ENCODE data around the gene IMP4. TPM values are rescaled to one million over a fixed set of nuclear protein-coding genes. Genes with fewer than 3 reads are reported as not detected.

IMP4 gene
- total RNA-seq, 2 donors from 2014 or later: 71.4 to 106 TPM

GRCh38 chr2:130388221-130388907 lies 45.7 kb downstream of the IMP4 start:
- 81% methylated on average over 8 of the region's 8 CpGs for WGBS
- Histone ChIP-seq H3K27ac (no peak overlapping the region), H3K4me1 (replicated peaks) (no peaks in the 10 kb centered on the region)

DNA sequence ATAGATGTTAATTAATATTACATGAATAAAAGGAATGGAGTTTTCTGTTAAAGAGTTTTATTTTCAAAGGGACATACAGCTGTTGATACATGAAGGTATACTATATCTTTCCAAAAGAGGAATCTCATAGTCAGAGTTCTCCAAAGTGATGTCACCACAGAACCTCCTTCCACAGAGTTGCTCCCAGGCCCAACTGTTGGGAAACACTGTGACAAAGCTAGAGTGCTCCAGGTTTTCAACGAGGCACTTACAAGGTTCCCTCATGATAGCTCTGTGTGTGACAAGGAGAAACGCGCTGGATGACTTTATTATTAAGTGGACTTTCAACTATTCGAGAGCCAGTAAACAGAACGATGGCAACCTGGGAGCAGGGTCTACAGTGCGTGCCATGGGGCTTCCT lies 46.7 kb downstream of the IMP4 start:
- no peak overlapping the region for H3K27ac ChIP-seq
- TF ChIP-seq POLR2A (IDR thresholded peaks at IDR 0.05): no peak
- no peak for TF ChIP-seq POLR2AphosphoS5 (IDR thresholded peaks at IDR 0.05)
- TF ChIP-seq, protein P1, sequence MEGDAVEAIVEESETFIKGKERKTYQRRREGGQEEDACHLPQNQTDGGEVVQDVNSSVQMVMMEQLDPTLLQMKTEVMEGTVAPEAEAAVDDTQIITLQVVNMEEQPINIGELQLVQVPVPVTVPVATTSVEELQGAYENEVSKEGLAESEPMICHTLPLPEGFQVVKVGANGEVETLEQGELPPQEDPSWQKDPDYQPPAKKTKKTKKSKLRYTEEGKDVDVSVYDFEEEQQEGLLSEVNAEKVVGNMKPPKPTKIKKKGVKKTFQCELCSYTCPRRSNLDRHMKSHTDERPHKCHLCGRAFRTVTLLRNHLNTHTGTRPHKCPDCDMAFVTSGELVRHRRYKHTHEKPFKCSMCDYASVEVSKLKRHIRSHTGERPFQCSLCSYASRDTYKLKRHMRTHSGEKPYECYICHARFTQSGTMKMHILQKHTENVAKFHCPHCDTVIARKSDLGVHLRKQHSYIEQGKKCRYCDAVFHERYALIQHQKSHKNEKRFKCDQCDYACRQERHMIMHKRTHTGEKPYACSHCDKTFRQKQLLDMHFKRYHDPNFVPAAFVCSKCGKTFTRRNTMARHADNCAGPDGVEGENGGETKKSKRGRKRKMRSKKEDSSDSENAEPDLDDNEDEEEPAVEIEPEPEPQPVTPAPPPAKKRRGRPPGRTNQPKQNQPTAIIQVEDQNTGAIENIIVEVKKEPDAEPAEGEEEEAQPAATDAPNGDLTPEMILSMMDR (IDR thresholded peaks at IDR 0.05): no peak
- 90% methylated on average over 6 of the region's 6 CpGs for WGBS
- H3K4me1 ChIP-seq (replicated peaks): no peaks in the 10 kb centered on the region
- intact Hi-C loops (cut with DNase I): no loop called here
- H3K36me3 ChIP-seq: no peaks in the 10 kb centered on the region
- no peak for DNase-seq (ENCODE audit: low spot score)
- H3K27me3 ChIP-seq (replicated peaks; ENCODE audit: insufficient read depth): no peaks in the 10 kb centered on the region
- no peak overlapping the region for H3K4me3 ChIP-seq
- H3K9me3 ChIP-seq: no peaks in the 10 kb centered on the region

More at GRCh38 chr2:130388221-130388907, 45.7 kb downstream of the IMP4 start:
- H3K4me3 ChIP-seq: no peak overlapping the region
- intact Hi-C loops (cut with DNase I): no loop called here
- H3K36me3 ChIP-seq: no peaks in the 10 kb centered on the region
- H3K9me3 ChIP-seq: no peaks in the 10 kb centered on the region
- no peaks in the 10 kb centered on the region for H3K27me3 ChIP-seq (replicated peaks; ENCODE audit: insufficient read depth)
- TF ChIP-seq, protein P1 (IDR thresholded peaks at IDR 0.05): no peak
- no peak for TF ChIP-seq POLR2AphosphoS5 (IDR thresholded peaks at IDR 0.05)
- no peak for TF ChIP-seq POLR2A (IDR thresholded peaks at IDR 0.05)
- no peak for DNase-seq (ENCODE audit: low spot score)

GRCh38 chr2:130389783-130390182 lies 47.1 kb downstream of the IMP4 start:
- Histone ChIP-seq H3K4me1 (replicated peaks) (no peaks in the 10 kb centered on the region), H3K27me3 (replicated peaks; ENCODE audit: insufficient read depth) (no peaks in the 10 kb centered on the region), H3K36me3 (no peaks in the 10 kb centered on the region), H3K9me3 (no peaks in the 10 kb centered on the region), H3K4me3 (no peak overlapping the region), H3K27ac (no peak overlapping the region)
- intact Hi-C loops (cut with DNase I): loop anchor here (2.0 kb wide), 1 partner anchor 17 kb away; no protein-coding TSS in a partner anchor
- 93% methylated on average over 3 of the region's 3 CpGs for WGBS
- no peak for DNase-seq (ENCODE audit: low spot score)
- TF ChIP-seq, protein P1 (IDR thresholded peaks at IDR 0.05): no peak
- TF ChIP-seq POLR2A (IDR thresholded peaks at IDR 0.05) (no peak), POLR2AphosphoS5 (IDR thresholded peaks at IDR 0.05) (no peak)

DNA sequence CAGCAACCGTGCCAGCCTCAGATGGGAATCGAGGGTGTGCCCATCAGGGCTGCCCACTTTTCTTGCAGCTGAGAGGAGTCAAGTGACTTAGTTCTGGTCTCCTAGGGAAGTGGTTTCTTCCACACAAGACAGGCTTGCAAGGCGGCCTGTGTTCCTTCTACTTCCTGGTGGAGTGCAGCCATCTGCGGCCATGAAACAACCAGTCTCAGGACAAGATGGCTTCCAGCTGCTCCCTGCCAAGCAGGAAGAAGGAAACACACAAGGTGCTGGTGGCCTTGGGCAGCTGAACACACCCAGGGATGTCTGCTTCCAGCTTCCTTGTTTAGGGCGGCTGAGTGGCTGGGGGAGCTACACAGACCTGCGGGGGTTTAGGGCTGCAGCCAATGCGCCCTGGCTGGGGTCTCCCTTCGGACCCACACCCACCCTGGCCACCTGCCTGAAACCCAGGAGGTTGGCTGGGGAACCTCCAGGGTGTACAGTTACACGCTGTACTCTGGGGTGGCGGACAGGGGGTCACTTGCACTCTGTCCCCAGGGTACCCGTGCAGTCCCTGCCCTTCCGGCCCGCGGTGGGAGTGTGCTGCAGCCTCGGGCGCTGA lies 47.9 kb downstream of the IMP4 start:
- peak overlapping the region; percentile 66 to 70 for H3K4me3 ChIP-seq
- WGBS: 45% methylated on average over 16 of the region's 16 CpGs
- intact Hi-C loops (cut with DNase I): loop anchor here (2.0 kb wide), 1 partner anchor 18 kb away; no protein-coding TSS in a partner anchor
- peak overlapping the region; percentile 96 to 97 for H3K27ac ChIP-seq
- no peaks in the 10 kb centered on the region for H3K36me3 ChIP-seq
- no peaks in the 10 kb centered on the region for H3K4me1 ChIP-seq (replicated peaks)
- DNase-seq (ENCODE audit: low spot score): peak; percentile 41
- TF ChIP-seq POLR2AphosphoS5 (IDR thresholded peaks at IDR 0.05): peak; percentile 31
- TF ChIP-seq, protein P1 (IDR thresholded peaks at IDR 0.05): no peak
- no peaks in the 10 kb centered on the region for H3K9me3 ChIP-seq
- no peaks in the 10 kb centered on the region for H3K27me3 ChIP-seq (replicated peaks; ENCODE audit: insufficient read depth)
